A549 (cell line): Measurements from ENCODE around the gene SCARB1. TPM values are rescaled to one million over a fixed set of nuclear protein-coding genes. Genes with fewer than 3 reads are reported as not detected.

Experiments used
- polyA plus RNA-seq, 4 experiments: library from polyadenylated mRNA; depleted of rRNA in 3 of 4; stranded (reverse); fragments of >200 nt; fragmentation: RNase III in 1 of 4; extraction: RNeasy Plus Mini Kit Qiagen cat#74134 plus additional on column Dnase treatment in 1 of 4; gene quantifications; 2 replicates in 3 of 4; 3 replicates in 1 of 4; pipeline ENCODE4 v1.2.3, GENCODE V29; 2011 to 2017
- small RNA-seq, 6 experiments: library from RNA; depleted of rRNA; stranded (forward); fragments of <200 nt; gene quantifications; one replicate each; pipeline ENCODE3, GENCODE V24; 2012

The SCARB1 gene
- polyA plus RNA-seq, 2 of the 4 experiments (the other 2 are of a cell fraction): 81.1 to 154 TPM

Small RNA genes lying within 50 kb of the gene (small RNA-seq; reads per million reads assigned to genes)
- 0 reads per million in 6 experiments for gene RNU6-927P

Other genes starting within 250 kb of the SCARB1 start
- gene UBC, start 50.8 kb upstream of the SCARB1 start, polyA plus RNA-seq (2011; rRNA removed): 2,000 and 2,573 TPM in 2 replicates
- 993 to 1,034 TPM (median 1,028 TPM) in 3 replicates for gene UBC, start 50.8 kb upstream of the SCARB1 start, polyA plus RNA-seq (2017; fragmentation: RNase III; extraction: RNeasy Plus Mini Kit Qiagen cat#74134 plus additional on column Dnase treatment)
- 16.7 and 20.4 TPM in 2 replicates for gene DHX37, start 125.3 kb upstream of the SCARB1 start, polyA plus RNA-seq (2011; rRNA removed)
- gene DHX37, start 125.3 kb upstream of the SCARB1 start, polyA plus RNA-seq (2017; fragmentation: RNase III; extraction: RNeasy Plus Mini Kit Qiagen cat#74134 plus additional on column Dnase treatment): 37.5 to 37.7 TPM (median 37.6 TPM) in 3 replicates
- gene BRI3BP, start 129.8 kb upstream of the SCARB1 start, polyA plus RNA-seq (2011; rRNA removed): 23.7 and 25.0 TPM in 2 replicates
- gene BRI3BP, start 129.8 kb upstream of the SCARB1 start, polyA plus RNA-seq (2017; fragmentation: RNase III; extraction: RNeasy Plus Mini Kit Qiagen cat#74134 plus additional on column Dnase treatment): 21.6 to 25.9 TPM (median 23.5 TPM) in 3 replicates
- gene AACS, start 201.6 kb upstream of the SCARB1 start, polyA plus RNA-seq (2011; rRNA removed): 18.6 and 19.3 TPM in 2 replicates
- gene AACS, start 201.6 kb upstream of the SCARB1 start, polyA plus RNA-seq (2017; fragmentation: RNase III; extraction: RNeasy Plus Mini Kit Qiagen cat#74134 plus additional on column Dnase treatment): 17.2 to 20.5 TPM (median 20.4 TPM) in 3 replicates